GM04503 (cell line): ENCODE results near the gene ENC1.

Source experiments
- DNase-seq: peaks from one replicate; pipeline ENCODE4 v3.0.0-alpha.2; 2012; ENCODE audit warnings: low read depth

ENC1 gene

GRCh38 chr5:74608736-74609601, 31.6 kb downstream of the ENC1 start:
- DNase-seq: no peak

GRCh38 chr5:74605759-74606158, 34.8 kb downstream of the ENC1 start:
- DNase-seq: no peak

GRCh38 chr5:74603376-74603775, 37.2 kb downstream of the ENC1 start:
- DNase-seq: no peak

- DNase-seq: no peak
Observed at GRCh38 chr5:74599148-74599547, 41.4 kb downstream of the ENC1 start.

GRCh38 chr5:74598731-74599130, 41.8 kb downstream of the ENC1 start:
- no peak for DNase-seq

- no peak for DNase-seq
Observed at GRCh38 chr5:74596927-74597326, 43.6 kb downstream of the ENC1 start.

- DNase-seq: no peak
Observed at GRCh38 chr5:74595143-74595925, 45.2 kb downstream of the ENC1 start.

- no peak for DNase-seq
Observed at GRCh38 chr5:74594137-74595040, 46.1 kb downstream of the ENC1 start.

GRCh38 chr5:74589204-74590056, 51.1 kb downstream of the ENC1 start:
- no peak for DNase-seq

GRCh38 chr5:74588415-74588814, 52.1 kb downstream of the ENC1 start:
- no peak for DNase-seq

GRCh38 chr5:74587890-74588289, 52.6 kb downstream of the ENC1 start:
- no peak for DNase-seq

- DNase-seq: no peak
Observed at GRCh38 chr5:74587300-74587699, 53.2 kb downstream of the ENC1 start.

GRCh38 chr5:74586856-74587255, 53.7 kb downstream of the ENC1 start:
- DNase-seq: no peak

- DNase-seq: no peak
Observed at GRCh38 chr5:74582853-74583252, 57.7 kb downstream of the ENC1 start.

- no peak for DNase-seq
Observed at GRCh38 chr5:74581988-74582365, 58.6 kb downstream of the ENC1 start.

- DNase-seq: no peak
Observed at GRCh38 chr5:74580729-74581109, 59.8 kb downstream of the ENC1 start.

GRCh38 chr5:74579215-74579614, 61.3 kb downstream of the ENC1 start:
- DNase-seq: no peak

- DNase-seq: no peak
Observed at GRCh38 chr5:74578356-74579044, 62.0 kb downstream of the ENC1 start.
